Esophagus muscularis mucosa (tissue), 4 donors: Measurements from ENCODE around the gene LY6G6D.

Experiments
- CTCF ChIP-seq, 3 experiments: fragments of 200-600 bp in 2 of 3; fragments of 450-650 bp in 1 of 3; sonication (generic) in 2 of 3; IDR thresholded peaks; one replicate each; pipeline ENCODE4 v1.5.1; 2017 to 2019; ENCODE audit warnings: antibody characterized with exemption in 3 of 3, mild to moderate bottlenecking in 2 of 3, moderate library complexity in 1 of 3
- EP300 ChIP-seq: sonication (generic); formaldehyde crosslinking; IDR thresholded peaks from one replicate; pipeline ENCODE4 v1.6.1; 2017; ENCODE audit warnings: antibody characterized with exemption
- POLR2A ChIP-seq: fragments of 450-650 bp; IDR thresholded peaks from one replicate; pipeline ENCODE4 v1.6.1; 2017; ENCODE audit warnings: antibody characterized with exemption, moderate library complexity, mild to moderate bottlenecking, low read depth

DNA sequence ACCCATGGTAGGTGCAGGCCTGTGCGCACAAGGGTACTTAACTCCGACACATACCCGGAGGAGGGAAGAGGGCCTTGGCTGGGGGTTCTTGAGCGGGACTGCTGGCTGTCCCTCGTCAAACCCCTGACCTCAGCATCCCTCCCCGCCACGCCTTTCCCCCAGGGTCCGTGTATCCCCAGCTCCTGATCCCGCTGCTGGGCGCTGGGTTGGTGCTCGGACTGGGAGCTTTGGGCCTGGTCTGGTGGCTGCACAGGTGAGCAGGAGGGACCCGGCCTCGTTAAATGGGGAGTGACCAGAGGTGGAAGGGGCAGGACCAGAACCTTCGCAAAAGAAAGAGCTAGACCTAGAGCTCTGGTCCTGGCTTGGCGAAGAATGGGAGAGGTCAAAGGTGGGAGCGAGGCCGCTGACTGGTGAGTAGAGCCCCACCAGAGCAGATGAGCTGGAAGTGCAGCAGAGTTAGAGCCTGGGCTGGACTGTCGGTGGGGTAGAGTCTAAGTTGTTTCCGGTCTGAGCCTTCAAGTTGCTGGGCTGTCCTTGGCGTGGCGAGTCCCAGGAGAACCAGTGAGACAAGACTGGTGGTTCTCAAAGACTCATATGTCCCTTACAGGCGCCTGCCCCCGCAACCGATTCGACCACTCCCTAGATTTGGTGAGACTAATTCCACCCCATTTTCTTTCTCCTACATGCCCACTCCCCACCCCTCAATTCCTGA lies 9.0 kb downstream of the LY6G6D start:
- TF ChIP-seq POLR2A: no peak
- no peak for TF ChIP-seq CTCF (IDR thresholded peaks at IDR 0.05)
- TF ChIP-seq EP300: no peak
